Type B pancreatic cell (in vitro differentiated cells): ENCODE data around the gene MARS1. TPM values are rescaled to one million over a fixed set of nuclear protein-coding genes. Genes with fewer than 3 reads are reported as not detected.

ENCODE experiments used
- DNase-seq: peaks from one replicate; pipeline ENCODE4 v3.0.0; 2021; ENCODE audit warnings: mixed read lengths; ENCODE audit not compliant: unreplicated experiment; ENCODE audit errors: extremely low spot score
- H3K27ac Mint-ChIP-seq: 2 replicates; pipeline ENCODE4 v1.8.0; 2021; ENCODE audit warnings: mild to moderate bottlenecking, mixed read lengths
- H3K27me3 Mint-ChIP-seq: 2 replicates; pipeline ENCODE4 v1.8.0; 2021; ENCODE audit warnings: mixed read lengths
- H3K36me3 Mint-ChIP-seq: 2 replicates; pipeline ENCODE4 v1.8.0; 2021; ENCODE audit warnings: mixed read lengths
- H3K4me1 Mint-ChIP-seq: one replicate; pipeline ENCODE4 v1.8.0; 2021; ENCODE audit warnings: mixed read lengths; ENCODE audit not compliant: unreplicated experiment
- H3K4me3 Mint-ChIP-seq: 2 replicates; pipeline ENCODE4 v1.8.0; 2021; ENCODE audit warnings: mild to moderate bottlenecking, mixed read lengths
- H3K9me3 Mint-ChIP-seq: 2 replicates; pipeline ENCODE4 v1.8.0; 2021; ENCODE audit warnings: mixed read lengths
- total RNA-seq: library from RNA; stranded (reverse); gene quantifications from 2 replicates; pipeline ENCODE4 v1.2.1, GENCODE V29; 2021; ENCODE audit warnings: low replicate concordance
- TF ChIP-seq, protein P1 (sequence below): fragments of 200-600 bp; sonication (generic); conservative IDR thresholded peaks from 2 replicates; pipeline ENCODE4 v1.5.0; 2021; ENCODE audit warnings: antibody characterized with exemption, mild to moderate bottlenecking

MARS1 gene
- total RNA-seq, 1 donor from 2014 or later: 200 TPM

DNA sequence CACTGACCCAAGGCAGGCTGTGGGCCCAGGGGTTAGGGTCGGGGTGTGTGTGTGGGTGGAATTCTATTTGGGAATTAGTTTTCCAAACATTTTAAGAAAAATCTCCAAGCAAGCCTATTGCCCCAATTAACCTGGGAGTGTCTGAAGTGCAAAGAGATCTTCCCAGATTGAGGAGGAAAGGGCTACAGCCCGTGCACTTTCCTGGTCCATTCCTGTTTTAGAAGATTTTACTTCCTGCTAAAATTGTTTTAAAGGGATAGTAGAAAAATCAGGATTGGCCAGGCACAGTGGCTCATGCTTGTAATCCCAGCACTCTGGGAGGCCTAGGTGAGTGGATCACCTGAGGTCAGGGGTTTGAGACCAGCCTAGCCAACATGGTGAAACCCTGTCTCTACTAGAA, 53.8 kb downstream of the MARS1 start:
- Mint-ChIP-seq H3K9me3 (no peaks in the 10 kb centered on the region), H3K27ac (no peak overlapping the region), H3K36me3 (peaks cover 17% of the 10 kb centered on the region), H3K4me3 (no peak overlapping the region), H3K4me1 (peaks cover 11% of the 10 kb centered on the region), H3K27me3 (no peaks in the 10 kb centered on the region)
- no peak for DNase-seq
- TF ChIP-seq, protein P1, sequence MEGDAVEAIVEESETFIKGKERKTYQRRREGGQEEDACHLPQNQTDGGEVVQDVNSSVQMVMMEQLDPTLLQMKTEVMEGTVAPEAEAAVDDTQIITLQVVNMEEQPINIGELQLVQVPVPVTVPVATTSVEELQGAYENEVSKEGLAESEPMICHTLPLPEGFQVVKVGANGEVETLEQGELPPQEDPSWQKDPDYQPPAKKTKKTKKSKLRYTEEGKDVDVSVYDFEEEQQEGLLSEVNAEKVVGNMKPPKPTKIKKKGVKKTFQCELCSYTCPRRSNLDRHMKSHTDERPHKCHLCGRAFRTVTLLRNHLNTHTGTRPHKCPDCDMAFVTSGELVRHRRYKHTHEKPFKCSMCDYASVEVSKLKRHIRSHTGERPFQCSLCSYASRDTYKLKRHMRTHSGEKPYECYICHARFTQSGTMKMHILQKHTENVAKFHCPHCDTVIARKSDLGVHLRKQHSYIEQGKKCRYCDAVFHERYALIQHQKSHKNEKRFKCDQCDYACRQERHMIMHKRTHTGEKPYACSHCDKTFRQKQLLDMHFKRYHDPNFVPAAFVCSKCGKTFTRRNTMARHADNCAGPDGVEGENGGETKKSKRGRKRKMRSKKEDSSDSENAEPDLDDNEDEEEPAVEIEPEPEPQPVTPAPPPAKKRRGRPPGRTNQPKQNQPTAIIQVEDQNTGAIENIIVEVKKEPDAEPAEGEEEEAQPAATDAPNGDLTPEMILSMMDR: no peak

DNA sequence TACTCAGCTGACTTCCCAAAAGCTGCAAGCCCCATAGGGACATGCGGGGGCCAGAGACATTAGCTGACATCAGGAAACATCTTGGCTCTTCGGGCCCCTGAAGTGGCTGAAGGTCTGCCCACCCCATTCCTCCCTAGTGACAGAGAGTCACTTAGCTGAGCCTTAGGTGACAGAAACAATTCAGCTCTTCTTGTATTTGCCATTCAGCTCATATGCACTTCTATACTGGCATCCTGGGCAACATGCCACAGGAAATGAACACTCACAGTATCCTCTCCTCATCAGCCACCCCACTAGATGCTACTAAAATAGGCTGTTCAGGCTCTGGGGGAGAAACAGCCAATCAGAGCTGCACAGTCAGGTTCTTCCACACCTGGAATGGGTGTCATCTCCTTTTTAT, 55.7 kb downstream of the MARS1 start:
- Mint-ChIP-seq H3K27me3 (peaks cover 16% of the 10 kb centered on the region), H3K4me3 (peak overlapping the region; percentile 18), H3K9me3 (no peaks in the 10 kb centered on the region), H3K27ac (no peak overlapping the region), H3K36me3 (peaks cover 6% of the 10 kb centered on the region), H3K4me1 (peaks cover 16% of the 10 kb centered on the region)
- TF ChIP-seq, protein P1: no peak
- DNase-seq: no peak

DNA sequence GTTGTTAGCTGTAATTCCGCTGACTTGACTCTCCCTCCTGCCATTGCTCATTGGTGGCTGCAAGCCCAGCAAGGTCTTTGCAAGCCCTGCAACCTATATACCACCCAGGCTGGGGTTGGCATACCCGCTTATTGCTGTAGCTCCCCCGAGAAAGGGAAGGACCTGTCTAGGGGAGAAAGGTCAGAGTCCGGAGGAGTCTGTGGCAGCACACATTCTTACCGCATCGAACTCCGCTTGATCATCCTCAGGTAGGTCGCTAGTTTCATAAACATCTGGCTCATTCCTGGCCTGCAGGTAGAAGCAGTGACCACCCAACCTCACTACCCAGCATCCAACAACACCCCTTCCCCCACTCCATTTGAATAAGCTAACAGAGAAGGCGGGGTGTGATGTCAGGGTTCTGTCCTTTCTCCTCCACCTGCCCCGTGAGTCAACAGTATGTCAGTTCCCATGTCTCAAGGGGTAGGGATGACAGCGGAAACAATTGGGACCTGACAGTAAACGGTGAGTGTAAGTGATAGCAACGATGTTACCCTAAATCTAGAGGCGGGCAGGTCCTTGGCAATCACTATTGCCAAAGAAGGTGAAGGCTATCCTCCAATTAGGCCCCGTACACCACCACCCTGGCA, 58.1 kb downstream of the MARS1 start:
- peaks cover 36% of the 10 kb centered on the region for H3K27me3 Mint-ChIP-seq
- H3K27ac Mint-ChIP-seq: peak overlapping the region; percentile 93
- peaks cover 16% of the 10 kb centered on the region for H3K4me1 Mint-ChIP-seq
- no peaks in the 10 kb centered on the region for H3K9me3 Mint-ChIP-seq
- no peaks in the 10 kb centered on the region for H3K36me3 Mint-ChIP-seq
- TF ChIP-seq, protein P1: no peak
- peak overlapping the region; percentile 97 for H3K4me3 Mint-ChIP-seq
- no peak for DNase-seq

DNA sequence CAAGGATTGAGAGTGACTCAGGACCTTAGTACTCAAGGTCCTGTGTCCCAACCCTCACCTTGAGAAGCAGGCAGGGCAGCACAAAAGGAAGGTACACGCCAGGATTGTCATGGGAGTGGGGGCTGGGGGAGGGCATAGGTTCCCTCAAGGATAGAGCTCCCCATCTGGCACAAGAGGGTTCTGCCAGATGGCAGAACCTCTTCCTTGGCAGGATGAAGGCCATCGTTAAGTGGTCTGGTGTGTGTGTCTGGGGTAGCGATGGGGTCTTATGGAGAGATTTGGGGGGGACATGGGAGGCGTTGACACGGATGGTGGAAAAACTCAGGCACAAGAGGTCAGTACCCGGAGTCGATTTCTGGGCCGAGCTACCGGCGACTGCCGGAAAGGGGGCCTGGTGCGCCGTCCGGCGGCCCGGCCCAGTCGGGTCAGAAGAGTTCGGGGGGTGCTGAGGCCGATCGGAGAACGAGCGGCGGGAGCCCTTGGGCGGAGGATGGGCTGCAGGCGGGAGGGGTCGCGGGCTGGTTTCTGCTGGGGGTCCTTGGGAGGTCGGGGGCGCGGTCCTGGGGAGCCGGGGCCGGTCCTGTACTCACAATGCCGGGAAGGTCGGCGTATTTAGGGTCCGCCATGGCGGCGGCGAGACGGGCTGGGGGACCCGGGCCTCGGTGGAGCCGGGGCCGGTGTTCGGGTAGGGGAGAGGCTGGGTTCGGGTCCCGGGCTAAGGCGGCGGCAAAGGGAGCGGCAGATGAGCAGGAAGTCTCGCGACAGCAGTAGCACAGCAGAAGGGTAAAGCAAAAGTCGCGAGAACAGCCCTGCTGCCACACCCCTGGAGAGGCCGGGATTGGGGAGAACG, 58.8 kb downstream of the MARS1 start, which contains the start of gene DCTN2:
Gene DCTN2, minus strand, starts transcription at position 755 of the 850 bp plus-strand sequence. Its CDS starts 129 bp downstream, at position 626.
- peak within 1 kb of the TSS; percentile 97 for H3K4me3 Mint-ChIP-seq
- H3K27ac Mint-ChIP-seq: peak within 1 kb of the TSS; percentile 93
- H3K9me3 Mint-ChIP-seq: no peaks in the 10 kb centered on the region
- H3K27me3 Mint-ChIP-seq: peaks cover 43% of the 10 kb centered on the region
- H3K36me3 Mint-ChIP-seq: no peaks in the 10 kb centered on the region
- H3K4me1 Mint-ChIP-seq: peaks cover 11% of the 10 kb centered on the region
- peak; percentile 92 for DNase-seq
- TF ChIP-seq, protein P1: no peak

DNA sequence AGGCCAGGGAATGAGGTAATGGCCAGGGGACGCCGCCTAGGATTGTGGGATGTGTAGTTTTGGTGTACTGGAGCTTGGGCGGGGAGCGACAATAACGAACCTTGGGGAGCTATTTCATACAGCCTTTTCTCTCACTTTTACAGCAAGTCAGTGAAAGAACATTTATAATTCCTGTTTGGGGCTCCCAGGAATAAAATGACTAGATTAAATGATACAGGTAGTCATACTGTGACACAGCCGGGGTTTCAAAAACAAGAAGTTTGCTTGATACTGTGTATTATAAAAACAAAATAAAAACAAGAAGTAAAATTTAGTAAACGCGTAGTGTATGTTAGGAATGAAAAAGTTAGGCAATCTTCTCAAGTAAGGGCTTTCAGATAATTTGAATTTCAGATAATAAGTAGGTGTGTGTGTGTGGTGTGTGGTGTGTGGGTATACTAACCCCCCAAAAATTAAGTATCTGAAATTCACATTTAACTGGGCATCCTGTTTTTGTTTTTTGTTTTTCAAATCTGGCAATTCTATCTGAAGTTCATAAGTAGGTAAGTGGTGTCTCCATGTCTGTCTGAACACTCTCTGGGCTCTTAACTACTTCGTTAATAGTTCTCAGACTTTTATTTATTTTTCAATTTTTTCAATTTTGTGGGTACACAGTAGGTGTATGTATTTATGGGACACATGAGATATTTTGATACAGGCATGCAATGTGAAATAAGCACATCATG, 59.6 kb downstream of the MARS1 start:
- H3K4me1 Mint-ChIP-seq: peaks cover 11% of the 10 kb centered on the region
- TF ChIP-seq, protein P1: no peak
- H3K27ac Mint-ChIP-seq: peak overlapping the region; percentile 93
- peak overlapping the region; percentile 97 for H3K4me3 Mint-ChIP-seq
- no peak for DNase-seq
- peaks cover 51% of the 10 kb centered on the region for H3K27me3 Mint-ChIP-seq
- no peaks in the 10 kb centered on the region for H3K36me3 Mint-ChIP-seq
- no peaks in the 10 kb centered on the region for H3K9me3 Mint-ChIP-seq
